Tibial nerve (tissue), 4 donors: ENCODE results near the gene CLEC4F. TPM values are rescaled to one million over a fixed set of nuclear protein-coding genes. Genes with fewer than 3 reads are reported as not detected.

Experiments
- DNase-seq, 2 donors: peaks; one replicate each; pipeline ENCODE4 v3.0.0-alpha.2; 2019; ENCODE audit warnings: low spot score in 2 of 2
- H3K27ac ChIP-seq, 4 donors: fragments of 200-600 bp; sonication (generic) in 3 of 4; one replicate each; pipeline ENCODE4 v1.5.1; 2017 to 2019; ENCODE audit warnings: mild to moderate bottlenecking in 1 of 4
- H3K27me3 ChIP-seq, 2 donors: fragments of 200-600 bp; sonication (generic) in 1 of 2; one replicate each; pipeline versions ENCODE4 v1.5.1 to v1.6.0; 2017 to 2019
- H3K36me3 ChIP-seq, 3 donors: fragments of 200-600 bp; sonication (generic); one replicate each; pipeline ENCODE4 v1.5.1; 2018 to 2019
- H3K4me1 ChIP-seq, 4 donors: fragments of 200-600 bp; sonication (generic) in 3 of 4; one replicate each; pipeline ENCODE4 v1.5.1; 2017 to 2019
- H3K4me3 ChIP-seq, 4 donors: fragments of 200-600 bp; sonication (generic) in 3 of 4; one replicate each; pipeline ENCODE4 v1.5.1; 2017 to 2019; ENCODE audit warnings: mild to moderate bottlenecking in 1 of 4, moderate library complexity in 1 of 4
- H3K9me3 ChIP-seq, 4 donors: fragments of 200-600 bp; sonication (generic) in 3 of 4; one replicate each; pipeline ENCODE4 v1.5.1; 2017 to 2019
- CTCF ChIP-seq, 5 experiments: fragments of 200-600 bp in 3 of 5; fragments of 450-650 bp in 2 of 5; sonication (generic) in 3 of 5; IDR thresholded peaks; one replicate each; pipeline ENCODE4 v1.5.1; 2016 to 2019; ENCODE audit warnings: antibody characterized with exemption in 5 of 5, mild to moderate bottlenecking in 3 of 5, moderate library complexity in 2 of 5
- EP300 ChIP-seq, 2 donors: sonication (generic); formaldehyde crosslinking; IDR thresholded peaks; one replicate each; pipeline ENCODE4 v1.6.1; 2017; ENCODE audit warnings: antibody characterized with exemption in 2 of 2, mild to moderate bottlenecking in 1 of 2
- POLR2A ChIP-seq, 2 donors: fragments of 450-650 bp; IDR thresholded peaks; one replicate each; pipeline ENCODE4 v1.6.1; 2017; ENCODE audit warnings: antibody characterized with exemption in 2 of 2, mild to moderate bottlenecking in 2 of 2, moderate library complexity in 2 of 2
- WGBS, 2 donors: methylation state at CpG; one replicate each; pipeline ENCODE4 v1.1.5; 2018; 5-methylcytosine and 5-hydroxymethylcytosine counted together
- small RNA-seq: library from RNA; depleted of rRNA; stranded (forward); fragments of <200 nt; gene quantifications from one replicate; pipeline ENCODE3, GENCODE V24; 2016
- total RNA-seq, 4 donors: library from RNA; depleted of rRNA; stranded (reverse); fragments of >200 nt; gene quantifications; one replicate each; pipeline ENCODE4 v1.1.0, GENCODE V29; 2016

The CLEC4F gene
- total RNA-seq, 4 donors from 2014 or later, result 0.30 to 0.44 TPM; not detected in 2

- TF ChIP-seq POLR2A (IDR thresholded peaks at IDR 0.05) (no peak), CTCF (IDR thresholded peaks at IDR 0.05) (no peak), EP300 (IDR thresholded peaks at IDR 0.05) (no peak)
- no peak for DNase-seq
- WGBS, 2 donors, result 25 to 27% methylated on average over 7 of the region's 7 CpGs
- no peaks in the 10 kb centered on the region for H3K36me3 ChIP-seq
- H3K27ac ChIP-seq, result no peak overlapping the region
- peaks cover 0 to 24% (median 3%) of the 10 kb centered on the region in 4 donors for H3K4me1 ChIP-seq
- H3K9me3 ChIP-seq, result no peaks in the 10 kb centered on the region
- H3K4me3 ChIP-seq, result peak overlapping the region in 3 of 4 donors; percentile 2 to 53 (median 23)
- peaks cover 0 to 53% of the 10 kb centered on the region in 2 donors for H3K27me3 ChIP-seq
Measured at GRCh38 chr2:70766357-70767078, 53.9 kb downstream of the CLEC4F start.

- Histone ChIP-seq H3K4me3 (no peak overlapping the region), H3K27ac (no peak overlapping the region), H3K36me3 (no peaks in the 10 kb centered on the region), H3K4me1 (peaks cover 0 to 24% (median 3%) of the 10 kb centered on the region in 4 donors), H3K27me3 (peaks cover 0 to 53% of the 10 kb centered on the region in 2 donors), H3K9me3 (no peaks in the 10 kb centered on the region)
- WGBS, 2 donors, result 88 to 89% methylated on average over 7 of the region's 7 CpGs
- TF ChIP-seq EP300 (IDR thresholded peaks at IDR 0.05), result no peak
- no peak for TF ChIP-seq POLR2A (IDR thresholded peaks at IDR 0.05)
- no peak for TF ChIP-seq CTCF (IDR thresholded peaks at IDR 0.05)
- no peak for DNase-seq
Measured at GRCh38 chr2:70765507-70765906, 54.9 kb downstream of the CLEC4F start.

GRCh38 chr2:70759446-70759845, 61.0 kb downstream of the CLEC4F start:
- peaks cover 0 to 12% of the 10 kb centered on the region in 2 donors for H3K27me3 ChIP-seq
- TF ChIP-seq CTCF (IDR thresholded peaks at IDR 0.05) (no peak), POLR2A (IDR thresholded peaks at IDR 0.05) (no peak), EP300 (IDR thresholded peaks at IDR 0.05) (no peak)
- DNase-seq, result no peak
- no peak overlapping the region for H3K27ac ChIP-seq
- H3K4me1 ChIP-seq, result no peaks in the 10 kb centered on the region
- no peaks in the 10 kb centered on the region for H3K9me3 ChIP-seq
- 47 to 59% methylated on average over 1 of the region's 1 CpG for WGBS, 2 donors
- H3K4me3 ChIP-seq, result no peak overlapping the region
- no peaks in the 10 kb centered on the region for H3K36me3 ChIP-seq

Small RNA genes lying within 50 kb of the gene (small RNA-seq; reads per million reads assigned to genes)
- not detected for gene HMGN2P21

Other genes starting within 250 kb of the CLEC4F start
- 1 to 10 TPM in 3 of 4 donors, under 1 TPM in 1; 0.63 to 6.0 (median 3.2) TPM for gene ADD2, start 52.4 kb downstream of the CLEC4F start, total RNA-seq
- not detected for gene FIGLA, start 30.0 kb downstream of the CLEC4F start, total RNA-seq
- under 1 TPM in 1 of 4 donors, not detected in 3; 0.21 TPM for gene CD207, start 15.2 kb upstream of the CLEC4F start, total RNA-seq
- gene VAX2, start 80.0 kb upstream of the CLEC4F start, total RNA-seq, result 1 to 10 TPM in 2 of 4 donors, under 1 TPM in 2; 0.44 to 3.3 (median 1.2) TPM
- gene ATP6V1B1, start 115.3 kb upstream of the CLEC4F start, total RNA-seq, result 1 to 10 TPM in 2 of 4 donors, not detected in 2; 1.2 to 2.5 TPM
- gene ANKRD53, start 158.0 kb upstream of the CLEC4F start, total RNA-seq, result 1 to 10 TPM; 1.3 to 9.0 (median 2.7) TPM
- gene TEX261, start 174.3 kb upstream of the CLEC4F start, total RNA-seq, result 10 to 100 TPM; 36.1 to 38.7 (median 37.0) TPM
- 100 to 1,000 TPM in 1 of 4 donors, 10 to 100 TPM in 3; 40.6 to 113 (median 65.5) TPM for gene NAGK, start 248.0 kb upstream of the CLEC4F start, total RNA-seq